Prostate gland (tissue), 2 donors: ENCODE measurements around the gene CCDC85A.

Experiments
- CTCF ChIP-seq, 4 experiments: fragments of 200-600 bp in 2 of 4; fragments of 450-650 bp in 2 of 4; sonication (generic) in 2 of 4; IDR thresholded peaks; 1 replicate in 3 of 4; 2 replicates in 1 of 4; pipeline ENCODE4 v1.5.1; 2016 to 2019; ENCODE audit warnings: antibody characterized with exemption in 4 of 4, mild to moderate bottlenecking in 2 of 4, moderate library complexity in 2 of 4
- POLR2A ChIP-seq: fragments of 450-650 bp; IDR thresholded peaks from one replicate; pipeline ENCODE4 v1.6.1; 2016; ENCODE audit warnings: antibody characterized with exemption, mild to moderate bottlenecking

- TF ChIP-seq CTCF (IDR thresholded peaks at IDR 0.05) (no peak), POLR2A (no peak)
Measured at GRCh38 chr2:56206250-56206649, 22.5 kb downstream of the CCDC85A start.
